Activated CD4-positive, alpha-beta memory T cell treated with anti-CD3 and anti-CD28 coated beads, Interleukin-2, amount 10 ng/mL, durations not matched to agents 7 days and 5 days (primary cell): Measurements from ENCODE around the gene ANO2. TPM values are rescaled to one million over a fixed set of nuclear protein-coding genes. Genes with fewer than 3 reads are reported as not detected.

ENCODE experiments used
- CTCF ChIA-PET: fragments of 350-600 bp; sonication (Branson Sonifier 250); formaldehyde crosslinking; loops from one replicate; lab custom pipeline; 2021; ENCODE audit warnings: antibody characterized with exemption, inconsistent platforms; lab: Charles Lee
- POLR2A ChIA-PET: fragments of 350-600 bp; sonication (Branson Sonifier 250); formaldehyde crosslinking; loops from one replicate; lab custom pipeline; 2021; ENCODE audit warnings: antibody characterized with exemption; lab: Charles Lee
- DNase-seq: peaks from one replicate; pipeline ENCODE4 v3.0.0-alpha.2; 2020
- H3K27ac Mint-ChIP-seq: one replicate; pipeline ENCODE4 v1.8.0; 2021; ENCODE audit warnings: mild to moderate bottlenecking, mixed read lengths
- H3K27me3 Mint-ChIP-seq: one replicate; pipeline ENCODE4 v1.8.0; 2021; ENCODE audit warnings: mixed read lengths
- H3K36me3 Mint-ChIP-seq: one replicate; pipeline ENCODE4 v1.8.0; 2021; ENCODE audit warnings: low read depth, mixed read lengths
- H3K4me1 Mint-ChIP-seq: one replicate; pipeline ENCODE4 v1.8.0; 2021; ENCODE audit warnings: mixed read lengths
- H3K4me3 Mint-ChIP-seq: one replicate; pipeline ENCODE4 v1.8.0; 2021; ENCODE audit warnings: mild to moderate bottlenecking, mixed read lengths
- H3K9me3 Mint-ChIP-seq: one replicate; pipeline ENCODE4 v1.8.0; 2021; ENCODE audit warnings: mixed read lengths
- total RNA-seq, 2 experiments: library from RNA; stranded (reverse); gene quantifications; one replicate each; pipeline ENCODE4 v1.2.3, GENCODE V29; 2021

The ANO2 gene
- total RNA-seq, 2 experiments from 2014 or later, result not detected

GRCh38 chr12:5578775-5579174, 366.3 kb downstream of the ANO2 start:
- ChIA-PET POLR2A (no interaction called here), CTCF (no interaction called here)

GRCh38 chr12:5577741-5578140, 367.3 kb downstream of the ANO2 start:
- DNase-seq, result no peak
- Mint-ChIP-seq H3K9me3 (no peaks in the 10 kb centered on the region), H3K4me3 (no peak overlapping the region), H3K36me3 (no peaks in the 10 kb centered on the region), H3K27me3 (no peaks in the 10 kb centered on the region), H3K4me1 (no peaks in the 10 kb centered on the region), H3K27ac (no peak overlapping the region)
- POLR2A ChIA-PET, result no interaction called here
- CTCF ChIA-PET, result no interaction called here

More at GRCh38 chr12:5578775-5579174, 366.3 kb downstream of the ANO2 start:
- no peaks in the 10 kb centered on the region for H3K4me1 Mint-ChIP-seq
- no peaks in the 10 kb centered on the region for H3K36me3 Mint-ChIP-seq
- H3K9me3 Mint-ChIP-seq, result no peaks in the 10 kb centered on the region
- no peak overlapping the region for H3K27ac Mint-ChIP-seq
- no peaks in the 10 kb centered on the region for H3K27me3 Mint-ChIP-seq
- no peak for DNase-seq
- H3K4me3 Mint-ChIP-seq, result no peak overlapping the region

- no peaks in the 10 kb centered on the region for H3K27me3 Mint-ChIP-seq
- ChIA-PET POLR2A (no interaction called here), CTCF (no interaction called here)
- H3K27ac Mint-ChIP-seq, result no peak overlapping the region
- no peak overlapping the region for H3K4me3 Mint-ChIP-seq
- H3K36me3 Mint-ChIP-seq, result no peaks in the 10 kb centered on the region
- H3K9me3 Mint-ChIP-seq, result no peaks in the 10 kb centered on the region
- H3K4me1 Mint-ChIP-seq, result no peaks in the 10 kb centered on the region
- DNase-seq, result no peak
Measured at GRCh38 chr12:5577211-5577612, 367.8 kb downstream of the ANO2 start.

GRCh38 chr12:5575987-5576386, 369.1 kb downstream of the ANO2 start:
- no peak overlapping the region for H3K4me3 Mint-ChIP-seq
- H3K27ac Mint-ChIP-seq, result no peak overlapping the region
- CTCF ChIA-PET, result no interaction called here
- DNase-seq, result no peak
- no peaks in the 10 kb centered on the region for H3K9me3 Mint-ChIP-seq
- no peaks in the 10 kb centered on the region for H3K27me3 Mint-ChIP-seq
- POLR2A ChIA-PET, result no interaction called here
- H3K36me3 Mint-ChIP-seq, result no peaks in the 10 kb centered on the region
- H3K4me1 Mint-ChIP-seq, result no peaks in the 10 kb centered on the region

GRCh38 chr12:5575232-5575631, 369.8 kb downstream of the ANO2 start:
- Mint-ChIP-seq H3K9me3 (no peaks in the 10 kb centered on the region), H3K4me3 (no peak overlapping the region)
- POLR2A ChIA-PET, result no interaction called here

GRCh38 chr12:5573390-5573789, 371.7 kb downstream of the ANO2 start:
- Mint-ChIP-seq H3K9me3 (no peaks in the 10 kb centered on the region), H3K4me3 (no peak overlapping the region)
- CTCF ChIA-PET, result no interaction called here

More at GRCh38 chr12:5575232-5575631, 369.8 kb downstream of the ANO2 start:
- CTCF ChIA-PET, result no interaction called here
- Mint-ChIP-seq H3K36me3 (no peaks in the 10 kb centered on the region), H3K27ac (no peak overlapping the region), H3K4me1 (no peaks in the 10 kb centered on the region), H3K27me3 (no peaks in the 10 kb centered on the region)
- DNase-seq, result no peak

GRCh38 chr12:5571115-5571514, 373.9 kb downstream of the ANO2 start:
- DNase-seq, result no peak
- H3K36me3 Mint-ChIP-seq, result no peaks in the 10 kb centered on the region
- H3K4me1 Mint-ChIP-seq, result no peaks in the 10 kb centered on the region
- no peak overlapping the region for H3K27ac Mint-ChIP-seq
- CTCF ChIA-PET, result no interaction called here
- H3K9me3 Mint-ChIP-seq, result no peaks in the 10 kb centered on the region
- H3K27me3 Mint-ChIP-seq, result no peaks in the 10 kb centered on the region
- H3K4me3 Mint-ChIP-seq, result no peak overlapping the region
- POLR2A ChIA-PET, result no interaction called here

More at GRCh38 chr12:5573390-5573789, 371.7 kb downstream of the ANO2 start:
- POLR2A ChIA-PET, result no interaction called here
- no peaks in the 10 kb centered on the region for H3K36me3 Mint-ChIP-seq
- H3K27me3 Mint-ChIP-seq, result no peaks in the 10 kb centered on the region
- H3K27ac Mint-ChIP-seq, result no peak overlapping the region
- no peaks in the 10 kb centered on the region for H3K4me1 Mint-ChIP-seq
- DNase-seq, result no peak

GRCh38 chr12:5570416-5570815, 374.6 kb downstream of the ANO2 start:
- no peaks in the 10 kb centered on the region for H3K27me3 Mint-ChIP-seq
- H3K4me1 Mint-ChIP-seq, result no peaks in the 10 kb centered on the region
- no peak overlapping the region for H3K27ac Mint-ChIP-seq
- DNase-seq, result no peak
- H3K36me3 Mint-ChIP-seq, result no peaks in the 10 kb centered on the region
- no peak overlapping the region for H3K4me3 Mint-ChIP-seq
- no peaks in the 10 kb centered on the region for H3K9me3 Mint-ChIP-seq
- POLR2A ChIA-PET, result no interaction called here
- CTCF ChIA-PET, result no interaction called here

- Mint-ChIP-seq H3K4me1 (no peaks in the 10 kb centered on the region), H3K27me3 (no peaks in the 10 kb centered on the region), H3K9me3 (no peaks in the 10 kb centered on the region), H3K4me3 (no peak overlapping the region), H3K36me3 (no peaks in the 10 kb centered on the region), H3K27ac (no peak overlapping the region)
- ChIA-PET CTCF (no interaction called here), POLR2A (no interaction called here)
- DNase-seq, result no peak
Measured at GRCh38 chr12:5568325-5568981, 376.6 kb downstream of the ANO2 start.

- POLR2A ChIA-PET, result no interaction called here
- CTCF ChIA-PET, result no interaction called here
- no peaks in the 10 kb centered on the region for H3K36me3 Mint-ChIP-seq
- no peak for DNase-seq
- H3K27ac Mint-ChIP-seq, result no peak overlapping the region
- no peaks in the 10 kb centered on the region for H3K27me3 Mint-ChIP-seq
- H3K4me1 Mint-ChIP-seq, result no peaks in the 10 kb centered on the region
- H3K9me3 Mint-ChIP-seq, result no peaks in the 10 kb centered on the region
- no peak overlapping the region for H3K4me3 Mint-ChIP-seq
Measured at GRCh38 chr12:5567016-5567725, 377.9 kb downstream of the ANO2 start.

GRCh38 chr12:5565933-5566599, 379.0 kb downstream of the ANO2 start:
- DNase-seq, result no peak
- H3K4me3 Mint-ChIP-seq, result no peak overlapping the region
- H3K4me1 Mint-ChIP-seq, result no peaks in the 10 kb centered on the region
- no peaks in the 10 kb centered on the region for H3K27me3 Mint-ChIP-seq
- ChIA-PET POLR2A (no interaction called here), CTCF (no interaction called here)
- H3K9me3 Mint-ChIP-seq, result no peaks in the 10 kb centered on the region
- H3K36me3 Mint-ChIP-seq, result no peaks in the 10 kb centered on the region
- H3K27ac Mint-ChIP-seq, result no peak overlapping the region

- H3K4me1 Mint-ChIP-seq, result no peaks in the 10 kb centered on the region
- no peak for DNase-seq
- H3K9me3 Mint-ChIP-seq, result no peaks in the 10 kb centered on the region
- ChIA-PET CTCF (no interaction called here), POLR2A (no interaction called here)
- no peak overlapping the region for H3K27ac Mint-ChIP-seq
- no peak overlapping the region for H3K4me3 Mint-ChIP-seq
- no peaks in the 10 kb centered on the region for H3K36me3 Mint-ChIP-seq
- H3K27me3 Mint-ChIP-seq, result no peaks in the 10 kb centered on the region
Measured at GRCh38 chr12:5562581-5562980, 382.5 kb downstream of the ANO2 start.

GRCh38 chr12:5561846-5562245, 383.2 kb downstream of the ANO2 start:
- H3K27ac Mint-ChIP-seq, result no peak overlapping the region
- H3K4me1 Mint-ChIP-seq, result no peaks in the 10 kb centered on the region
- CTCF ChIA-PET, result no interaction called here
- H3K36me3 Mint-ChIP-seq, result no peaks in the 10 kb centered on the region
- no peaks in the 10 kb centered on the region for H3K9me3 Mint-ChIP-seq
- H3K4me3 Mint-ChIP-seq, result no peak overlapping the region
- no peaks in the 10 kb centered on the region for H3K27me3 Mint-ChIP-seq
- DNase-seq, result no peak
- POLR2A ChIA-PET, result no interaction called here
